HFFc6 (cell line): ENCODE measurements around the gene IMMP2L. TPM values are rescaled to one million over a fixed set of nuclear protein-coding genes. Genes with fewer than 3 reads are reported as not detected.
A peak's percentile ranks its signal among the peaks of the same experiment; 100 is the strongest.

Source experiments
- DNase-seq: peaks from one replicate; pipeline ENCODE4 v3.0.0-alpha.2; 2018
- H3K27ac Mint-ChIP-seq: 2 replicates; pipeline ENCODE4 v1.8.0; 2020; ENCODE audit warnings: mild to moderate bottlenecking, mixed read lengths
- H3K27me3 Mint-ChIP-seq: 2 replicates; pipeline ENCODE4 v1.8.0; 2021; ENCODE audit warnings: mild to moderate bottlenecking, moderate library complexity, mixed read lengths; ENCODE audit not compliant: insufficient read depth
- H3K36me3 Mint-ChIP-seq: 2 replicates; pipeline ENCODE4 v1.8.0; 2021; ENCODE audit warnings: low read depth, mixed read lengths
- H3K4me1 Mint-ChIP-seq: 2 replicates; pipeline ENCODE4 v1.8.0; 2020; ENCODE audit warnings: low read depth, mixed read lengths
- H3K4me3 Mint-ChIP-seq: 2 replicates; pipeline ENCODE4 v1.8.0; 2020; ENCODE audit warnings: mild to moderate bottlenecking, moderate library complexity, mixed read lengths
- H3K9me3 Mint-ChIP-seq: 2 replicates; pipeline ENCODE4 v1.8.0; 2020; ENCODE audit warnings: mild to moderate bottlenecking, mixed read lengths
- total RNA-seq, 6 experiments: library from RNA; stranded (reverse); fragmentation: NEBNext Ultra II Directional; extraction: Animal tissue kit (Norgen Biotek cat#: 25700); gene quantifications; 2 replicates in 1 of 6; 3 replicates in 5 of 6; pipeline ENCODE4 v1.2.3, GENCODE V29; 2021
- TF ChIP-seq, protein P1 (sequence below): fragments of 200-600 bp; sonication (generic); IDR thresholded peaks from 2 replicates; pipeline ENCODE4 v1.5.0; 2021; ENCODE audit warnings: antibody characterized with exemption, mild to moderate bottlenecking

The IMMP2L gene
- total RNA-seq, 6 experiments from 2014 or later: 7.2 to 13.6 (median 10.1) TPM

DNA sequence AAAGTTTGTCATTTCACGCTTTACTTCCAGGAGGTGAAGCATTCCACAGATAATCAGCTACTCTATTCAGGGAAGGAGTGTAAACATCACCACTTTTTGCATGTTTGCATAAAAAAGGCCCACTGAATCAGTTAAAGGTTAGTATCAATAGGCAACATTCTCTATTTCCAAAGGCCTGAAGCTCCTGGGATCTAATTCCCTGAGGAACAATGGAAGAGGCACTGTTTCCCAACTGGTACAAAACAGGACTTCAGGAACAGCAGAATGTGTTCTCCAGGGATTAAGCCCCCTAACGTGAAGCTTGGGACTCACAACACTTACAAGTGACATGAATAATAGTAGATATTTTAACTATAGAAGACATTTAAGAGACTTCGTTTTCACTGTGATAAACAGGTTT lies 465.3 kb downstream of the IMMP2L start:
- H3K27me3 Mint-ChIP-seq: no peaks in the 10 kb centered on the region
- H3K9me3 Mint-ChIP-seq: no peaks in the 10 kb centered on the region
- no peak for DNase-seq
- peaks cover 57% of the 10 kb centered on the region for H3K4me1 Mint-ChIP-seq
- no peak overlapping the region for H3K4me3 Mint-ChIP-seq
- TF ChIP-seq, protein P1, sequence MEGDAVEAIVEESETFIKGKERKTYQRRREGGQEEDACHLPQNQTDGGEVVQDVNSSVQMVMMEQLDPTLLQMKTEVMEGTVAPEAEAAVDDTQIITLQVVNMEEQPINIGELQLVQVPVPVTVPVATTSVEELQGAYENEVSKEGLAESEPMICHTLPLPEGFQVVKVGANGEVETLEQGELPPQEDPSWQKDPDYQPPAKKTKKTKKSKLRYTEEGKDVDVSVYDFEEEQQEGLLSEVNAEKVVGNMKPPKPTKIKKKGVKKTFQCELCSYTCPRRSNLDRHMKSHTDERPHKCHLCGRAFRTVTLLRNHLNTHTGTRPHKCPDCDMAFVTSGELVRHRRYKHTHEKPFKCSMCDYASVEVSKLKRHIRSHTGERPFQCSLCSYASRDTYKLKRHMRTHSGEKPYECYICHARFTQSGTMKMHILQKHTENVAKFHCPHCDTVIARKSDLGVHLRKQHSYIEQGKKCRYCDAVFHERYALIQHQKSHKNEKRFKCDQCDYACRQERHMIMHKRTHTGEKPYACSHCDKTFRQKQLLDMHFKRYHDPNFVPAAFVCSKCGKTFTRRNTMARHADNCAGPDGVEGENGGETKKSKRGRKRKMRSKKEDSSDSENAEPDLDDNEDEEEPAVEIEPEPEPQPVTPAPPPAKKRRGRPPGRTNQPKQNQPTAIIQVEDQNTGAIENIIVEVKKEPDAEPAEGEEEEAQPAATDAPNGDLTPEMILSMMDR: no peak
- no peaks in the 10 kb centered on the region; the same call in none of the 2 replicates for H3K36me3 Mint-ChIP-seq
- H3K27ac Mint-ChIP-seq: no peak overlapping the region

- Mint-ChIP-seq H3K36me3 (no peaks in the 10 kb centered on the region; the same call in none of the 2 replicates), H3K9me3 (no peaks in the 10 kb centered on the region), H3K27ac (no peak overlapping the region), H3K27me3 (no peaks in the 10 kb centered on the region), H3K4me3 (peak overlapping the region; percentile 94; the same call in 1 of the 2 replicates), H3K4me1 (peaks cover 73% of the 10 kb centered on the region)
- DNase-seq: no peak
- TF ChIP-seq, protein P1: no peak
Observed at GRCh38 chr7:111094419-111094818, 467.9 kb downstream of the IMMP2L start.

- H3K4me3 Mint-ChIP-seq: peak overlapping the region; percentile 94
- H3K4me1 Mint-ChIP-seq: peaks cover 71% of the 10 kb centered on the region
- no peak overlapping the region; the same call in 1 of the 2 replicates for H3K27ac Mint-ChIP-seq
- TF ChIP-seq, protein P1: no peak
- no peak for DNase-seq
- no peaks in the 10 kb centered on the region for H3K27me3 Mint-ChIP-seq
- no peaks in the 10 kb centered on the region; the same call in none of the 2 replicates for H3K36me3 Mint-ChIP-seq
- no peaks in the 10 kb centered on the region for H3K9me3 Mint-ChIP-seq
Observed at GRCh38 chr7:111093496-111093895, 468.8 kb downstream of the IMMP2L start.

DNA sequence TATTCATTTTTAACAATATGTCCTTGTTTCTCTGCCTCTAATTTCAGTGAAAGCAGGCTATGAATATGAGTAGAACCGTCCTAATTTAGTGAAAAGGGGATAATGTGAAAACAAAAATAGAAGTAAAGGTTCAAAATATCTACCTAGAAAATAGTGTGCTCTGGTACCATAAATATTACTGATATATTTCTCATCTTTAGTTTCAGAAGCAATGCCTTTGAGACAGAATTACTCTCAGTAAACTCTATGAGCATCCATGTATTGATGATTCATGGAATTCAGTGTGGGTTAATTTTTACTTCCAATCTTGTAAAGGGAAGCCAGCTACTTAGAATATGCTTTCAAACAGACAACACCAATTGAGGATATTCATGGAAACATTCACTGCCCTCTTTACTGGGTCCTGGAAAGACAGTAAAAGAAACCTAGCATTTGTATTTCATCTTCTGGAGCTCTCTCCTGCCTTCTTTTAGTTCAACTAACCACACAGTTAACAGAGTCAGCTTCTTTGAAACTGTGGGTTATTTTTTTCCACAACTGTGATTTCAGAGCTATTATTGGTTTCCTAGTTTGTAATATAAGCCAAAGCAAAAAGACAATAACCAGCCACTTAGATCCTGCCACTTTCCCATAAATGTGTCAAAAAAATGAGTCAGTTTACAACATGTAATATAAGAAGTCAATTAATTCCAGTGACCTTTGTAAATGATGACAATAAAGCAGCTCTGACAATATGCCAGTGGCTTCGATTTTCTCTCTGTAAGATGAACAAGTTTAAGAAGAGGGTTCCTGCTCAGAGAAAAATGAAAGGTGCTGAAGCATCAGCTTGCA lies 469.7 kb downstream of the IMMP2L start:
- H3K27ac Mint-ChIP-seq: peak overlapping the region; percentile 9
- H3K4me3 Mint-ChIP-seq: peak overlapping the region; percentile 94
- H3K4me1 Mint-ChIP-seq: peaks cover 62% of the 10 kb centered on the region
- TF ChIP-seq, protein P1: no peak
- no peaks in the 10 kb centered on the region for H3K27me3 Mint-ChIP-seq
- H3K9me3 Mint-ChIP-seq: no peaks in the 10 kb centered on the region
- no peaks in the 10 kb centered on the region; the same call in none of the 2 replicates for H3K36me3 Mint-ChIP-seq
- DNase-seq: no peak

DNA sequence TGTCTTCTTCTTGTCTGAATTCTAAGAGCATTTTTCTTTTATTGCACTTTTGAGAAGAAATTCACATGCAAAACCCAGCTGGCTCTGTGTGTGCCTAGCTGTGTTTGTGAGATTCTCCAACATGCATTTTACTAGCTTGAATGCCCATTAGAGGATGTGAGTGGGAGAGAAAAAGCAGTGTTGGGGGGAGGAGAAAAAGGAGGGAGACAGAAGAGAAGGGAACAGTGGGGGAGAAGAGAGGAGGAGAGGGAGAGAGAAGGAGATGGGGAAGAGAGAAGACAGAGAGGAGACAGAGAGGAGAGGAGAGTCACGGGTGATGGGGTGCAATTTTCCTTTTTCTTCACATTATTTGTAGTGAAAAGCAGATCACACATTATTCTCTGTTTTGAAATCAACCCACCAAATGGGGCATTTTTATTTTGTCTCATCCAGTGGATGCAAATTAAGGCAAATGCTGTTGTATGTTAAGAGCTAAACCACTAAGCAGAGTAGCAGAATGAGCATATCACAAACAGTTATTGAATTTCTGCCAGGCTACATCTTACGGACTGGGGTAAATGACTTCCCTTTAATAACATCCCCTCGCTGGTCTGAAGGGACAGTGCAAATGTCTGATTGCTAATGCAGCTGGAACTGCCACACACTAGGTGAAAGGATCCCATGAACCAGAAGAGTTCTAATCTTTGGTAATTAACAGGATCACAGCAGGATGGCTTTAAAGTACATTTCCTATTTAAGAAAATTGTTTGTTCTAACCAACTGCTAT lies 470.5 kb downstream of the IMMP2L start:
- DNase-seq: no peak
- TF ChIP-seq, protein P1: no peak
- Mint-ChIP-seq H3K36me3 (no peaks in the 10 kb centered on the region; the same call in none of the 2 replicates), H3K4me1 (peaks cover 60% of the 10 kb centered on the region), H3K27me3 (no peaks in the 10 kb centered on the region), H3K4me3 (peak overlapping the region; percentile 94), H3K27ac (peak overlapping the region; percentile 31; the same call in 1 of the 2 replicates), H3K9me3 (no peaks in the 10 kb centered on the region)
